ENCODE results near the gene RPA1.

GRCh38 chr17:1880851-1881630, 51.2 kb downstream of the RPA1 start:
- TF ChIP-seq CTCF (conservative IDR thresholded peaks at IDR 0.05) (no peak), EZH2 (IDR thresholded peaks at IDR 0.05; ENCODE audit: low read depth) (no peak)

Data from PC-9 (cell line).